NOMO-1 treated with DMSO at 0.1 percent for 48 hours (cell line): ENCODE measurements around the gene UBN1.
A peak's percentile ranks its signal among the peaks of the same experiment; 100 is the strongest.

ENCODE experiments used
- DNase-seq: peaks from one replicate; lab custom pipeline; 2025; ENCODE audit not compliant: unreplicated experiment; lab: John Stamatoyannopoulos, UW

The UBN1 gene

GRCh38 chr16:4820652-4821051 is 26.6 kb upstream of the UBN1 start:
- no peak for DNase-seq

GRCh38 chr16:4825196-4825595 is 22.1 kb upstream of the UBN1 start:
- DNase-seq: no peak

- no peak for DNase-seq
Measured at GRCh38 chr16:4826526-4826925, 20.8 kb upstream of the UBN1 start.

- no peak for DNase-seq
Measured at GRCh38 chr16:4826980-4827379, 20.3 kb upstream of the UBN1 start.

GRCh38 chr16:4828567-4829321 is 18.5 kb upstream of the UBN1 start:
- no peak for DNase-seq

GRCh38 chr16:4830408-4830807 is 16.9 kb upstream of the UBN1 start:
- no peak for DNase-seq

- no peak for DNase-seq
Measured at GRCh38 chr16:4831616-4832015, 15.7 kb upstream of the UBN1 start.

GRCh38 chr16:4832698-4833343 is 14.5 kb upstream of the UBN1 start:
- DNase-seq: no peak

- DNase-seq: no peak
Measured at GRCh38 chr16:4833584-4833983, 13.7 kb upstream of the UBN1 start.

- DNase-seq: no peak
Measured at GRCh38 chr16:4836727-4837126, 10.6 kb upstream of the UBN1 start.

- DNase-seq: no peak
Measured at GRCh38 chr16:4837733-4838501, 9.4 kb upstream of the UBN1 start.

GRCh38 chr16:4839942-4840341 is 7.3 kb upstream of the UBN1 start:
- DNase-seq: no peak

- DNase-seq: no peak
Measured at GRCh38 chr16:4840984-4841383, 6.3 kb upstream of the UBN1 start.

- DNase-seq: peak; percentile 38
Measured at GRCh38 chr16:4846503-4846900, 779 bp upstream of the UBN1 start.

GRCh38 chr16:4847774-4848587 is 700 bp downstream of the UBN1 start:
- peak; percentile 42 for DNase-seq

GRCh38 chr16:4850211-4850610 is 2.9 kb downstream of the UBN1 start:
- no peak for DNase-seq

GRCh38 chr16:4852221-4852872 is 5.1 kb downstream of the UBN1 start:
- DNase-seq: peak; percentile 1

GRCh38 chr16:4855371-4855770 is 8.1 kb downstream of the UBN1 start:
- no peak for DNase-seq

GRCh38 chr16:4855804-4856203 is 8.5 kb downstream of the UBN1 start:
- DNase-seq: no peak

GRCh38 chr16:4859190-4859899 is 12.1 kb downstream of the UBN1 start:
- no peak for DNase-seq
